ENCODE measurements around the gene ARHGAP23. TPM values are rescaled to one million over a fixed set of nuclear protein-coding genes. Genes with fewer than 3 reads are reported as not detected.

Gene ARHGAP23
- total RNA-seq, 1 donor from 2014 or later = 67.5 TPM

- DNase-seq (ENCODE audit: missing footprints) (peak; percentile 75), ATAC-seq (peak; percentile 66)
- intact Hi-C loops (cut with DNase I) = no loop called here
These were observed 122.4 kb downstream of the ARHGAP23 start for GRCh38 chr17:38550661-38551060.

GRCh38 chr17:38551121-38551520 is 122.9 kb downstream of the ARHGAP23 start:
- peak; percentile 53 for DNase-seq (ENCODE audit: missing footprints)
- intact Hi-C loops (cut with DNase I) = no loop called here
- ATAC-seq = peak; percentile 6

DNA sequence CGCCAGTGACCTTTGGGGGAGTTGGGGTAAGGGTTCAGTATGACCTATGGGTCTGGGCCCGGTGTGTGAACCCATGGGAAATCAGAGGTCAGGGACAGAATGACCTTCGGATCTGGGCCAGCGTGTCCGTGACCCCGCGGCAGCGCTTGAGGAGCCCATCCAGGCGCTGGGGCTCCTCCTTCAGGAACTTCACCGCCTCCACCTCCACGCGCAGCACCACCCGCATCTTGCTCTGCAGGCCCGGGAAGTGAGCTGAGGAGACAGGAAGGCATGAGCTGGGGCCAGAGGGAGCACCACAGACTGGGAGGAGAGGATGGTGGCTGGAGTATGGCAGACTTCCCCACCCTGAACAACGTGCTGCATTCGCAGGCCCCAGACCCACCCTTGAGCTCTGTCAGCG is 124.1 kb downstream of the ARHGAP23 start:
- ATAC-seq = no peak
- intact Hi-C loops (cut with DNase I) = no loop called here

DNA sequence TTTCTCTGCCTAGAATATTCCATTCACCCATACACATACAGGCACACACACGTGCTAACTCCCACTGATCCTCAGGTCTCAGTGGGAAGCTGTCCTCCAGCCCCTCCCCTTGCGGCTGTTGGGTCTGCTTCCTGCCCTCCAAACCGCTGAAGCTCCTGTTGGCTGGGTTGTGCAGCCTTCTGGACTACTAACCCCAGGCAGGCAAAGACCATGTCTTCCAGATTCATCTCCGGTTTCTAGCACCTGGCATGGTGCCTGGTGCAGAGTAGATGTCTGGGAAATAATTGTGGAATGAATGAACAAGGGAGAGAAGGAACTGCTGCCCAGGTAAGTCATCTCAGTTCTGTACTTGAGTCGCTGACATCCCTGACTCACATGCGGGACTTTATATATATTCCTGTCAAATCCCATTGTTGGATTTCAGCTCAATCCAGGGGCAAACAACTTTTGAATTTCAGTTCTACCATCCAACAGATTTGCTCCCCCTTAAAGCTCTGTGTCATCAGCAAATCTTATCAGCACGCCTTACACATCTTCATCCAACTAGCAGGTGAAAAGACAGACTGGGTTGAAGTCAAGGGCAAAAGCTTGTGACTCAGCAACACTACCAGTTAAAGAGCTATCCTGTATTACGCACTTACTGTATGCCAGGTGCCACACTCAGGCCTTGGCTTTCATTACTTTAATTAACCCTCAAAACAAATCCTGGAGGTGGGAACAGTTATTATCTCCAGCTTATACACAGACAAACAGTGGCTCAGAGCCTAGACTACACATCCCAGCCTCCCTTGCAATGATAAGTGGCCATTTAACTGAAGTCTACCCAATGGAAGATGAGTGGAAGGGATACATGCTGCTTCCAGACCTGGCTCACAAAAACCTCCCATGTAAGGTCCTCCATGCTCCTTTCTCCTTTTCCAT is 126.4 kb downstream of the ARHGAP23 start:
- DNase-seq (ENCODE audit: missing footprints) (peak; percentile 53), ATAC-seq (no peak)
- intact Hi-C loops (cut with DNase I) = loop anchor here (5.0 kb wide), 1 partner anchor 188 kb away; no protein-coding TSS in a partner anchor

More for the DNA sequence above, 124.1 kb downstream of the ARHGAP23 start:
- DNase-seq (ENCODE audit: missing footprints) = peak; percentile 68

- DNase-seq (ENCODE audit: missing footprints) = no peak
- intact Hi-C loops (cut with DNase I) = loop anchor here (5.0 kb wide), 1 partner anchor 186 kb away; no protein-coding TSS in a partner anchor
- no peak for ATAC-seq
These were observed 128.0 kb downstream of the ARHGAP23 start for GRCh38 chr17:38556239-38556638.

- intact Hi-C loops (cut with DNase I) = loop anchor here (5.0 kb wide), 1 partner anchor 185 kb away; no protein-coding TSS in a partner anchor
- no peak for ATAC-seq
- no peak for DNase-seq (ENCODE audit: missing footprints)
These were observed 129.1 kb downstream of the ARHGAP23 start for GRCh38 chr17:38557396-38557795.

DNA sequence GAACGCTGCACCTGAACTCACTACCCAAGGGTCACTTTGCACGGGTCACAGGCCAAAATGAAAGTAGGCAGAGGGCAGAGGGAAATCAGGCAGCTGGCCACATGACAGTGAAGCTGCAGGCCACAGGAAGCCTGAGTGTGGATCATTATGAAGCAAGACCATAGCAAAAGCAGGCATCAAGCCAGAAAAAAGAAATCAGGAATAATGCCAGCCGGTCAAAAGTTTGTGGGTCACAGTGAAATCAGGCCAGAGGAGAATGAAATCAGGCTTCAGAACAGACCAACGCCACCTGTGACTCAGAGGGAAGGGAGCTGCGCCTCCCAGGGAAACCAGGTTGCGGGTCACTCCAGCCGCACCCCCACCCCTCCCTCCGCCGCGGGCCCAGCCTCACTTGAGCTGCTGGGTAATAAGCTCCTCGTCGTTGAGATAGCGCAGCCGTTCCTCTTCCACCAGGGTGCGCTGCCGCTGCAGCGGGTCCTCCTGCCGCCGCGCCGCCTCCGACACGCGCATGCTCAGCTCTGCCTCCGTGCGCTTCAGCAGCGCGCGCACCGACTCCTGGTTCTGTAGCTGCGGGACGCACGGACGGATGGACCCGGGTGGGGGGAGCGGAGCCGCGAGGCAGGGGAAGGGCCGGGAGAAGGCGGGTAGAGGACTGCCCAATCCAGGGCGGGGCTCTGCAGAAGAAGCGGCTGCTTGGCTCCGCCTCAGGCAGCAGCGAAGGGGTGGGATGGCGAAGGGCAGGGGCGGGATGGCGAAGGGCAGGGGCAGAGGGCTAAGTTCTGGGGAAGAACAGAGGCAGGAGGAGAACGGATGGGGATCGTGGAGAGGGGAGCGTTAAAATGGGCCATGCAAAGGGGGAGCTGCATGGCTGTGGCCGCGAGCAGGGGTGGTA is 129.8 kb downstream of the ARHGAP23 start:
- DNase-seq (ENCODE audit: missing footprints) (peak; percentile 95), ATAC-seq (peak; percentile 94)
- intact Hi-C loops (cut with DNase I) = loop anchor here (1.0 to 5.0 kb wide), 3 partner anchors 26 to 184 kb away; no protein-coding TSS in a partner anchor

- DNase-seq (ENCODE audit: missing footprints) (no peak), ATAC-seq (peak; percentile 2)
- intact Hi-C loops (cut with DNase I) = loop anchor here (1.0 to 5.0 kb wide), 3 partner anchors 26 to 184 kb away; no protein-coding TSS in a partner anchor
These were observed 130.4 kb downstream of the ARHGAP23 start for GRCh38 chr17:38558728-38559050.

DNA sequence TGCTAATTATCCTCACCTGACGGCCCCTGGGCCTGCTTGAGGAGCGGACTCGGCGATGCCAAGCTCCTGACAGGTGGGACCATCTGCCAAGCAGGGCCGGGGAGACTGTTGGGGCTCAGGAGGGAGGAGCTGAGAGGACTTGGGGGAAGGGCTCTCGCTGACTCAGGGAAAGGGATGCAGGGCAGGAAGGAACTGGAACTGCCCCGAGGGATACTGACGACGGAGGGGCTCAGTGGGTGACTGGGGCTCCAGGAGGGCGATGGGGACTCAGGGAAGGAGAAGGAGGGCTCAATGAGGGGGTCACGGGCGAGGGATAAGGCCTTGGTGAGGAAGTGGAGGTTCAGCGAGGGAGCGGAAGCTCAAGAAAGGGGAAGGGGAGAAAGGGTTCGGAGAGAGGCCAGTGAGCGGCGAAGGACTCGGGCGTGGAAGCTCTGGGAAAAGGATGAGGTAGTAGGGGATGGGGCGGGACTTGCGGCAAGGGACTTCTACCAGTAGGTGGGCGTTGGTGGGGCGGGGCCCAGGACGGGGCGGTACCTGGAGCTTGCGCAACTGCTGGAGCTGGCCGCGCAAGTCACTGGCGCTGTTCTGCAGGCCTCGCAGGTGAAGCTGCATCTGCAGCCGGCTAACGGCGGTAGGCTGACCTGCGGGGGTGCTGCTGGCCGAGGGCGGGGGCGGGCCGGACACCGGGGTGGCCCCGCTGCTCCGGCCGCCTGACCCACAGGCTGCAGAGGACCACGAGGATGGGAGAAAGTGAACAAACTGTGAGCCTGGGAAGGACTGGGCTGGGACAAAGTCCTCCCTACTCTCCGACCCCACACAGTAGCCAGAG is 131.0 kb downstream of the ARHGAP23 start:
- DNase-seq (ENCODE audit: missing footprints) (peak; percentile 88), ATAC-seq (peak; percentile 68)
- intact Hi-C loops (cut with DNase I) = loop anchor here (5.0 kb wide), 1 partner anchor 183 kb away; no protein-coding TSS in a partner anchor

GRCh38 chr17:38559880-38560230 is 131.6 kb downstream of the ARHGAP23 start:
- ATAC-seq (no peak), DNase-seq (ENCODE audit: missing footprints) (no peak)
- intact Hi-C loops (cut with DNase I) = loop anchor here (5.0 kb wide), 1 partner anchor 182 kb away; no protein-coding TSS in a partner anchor

DNA sequence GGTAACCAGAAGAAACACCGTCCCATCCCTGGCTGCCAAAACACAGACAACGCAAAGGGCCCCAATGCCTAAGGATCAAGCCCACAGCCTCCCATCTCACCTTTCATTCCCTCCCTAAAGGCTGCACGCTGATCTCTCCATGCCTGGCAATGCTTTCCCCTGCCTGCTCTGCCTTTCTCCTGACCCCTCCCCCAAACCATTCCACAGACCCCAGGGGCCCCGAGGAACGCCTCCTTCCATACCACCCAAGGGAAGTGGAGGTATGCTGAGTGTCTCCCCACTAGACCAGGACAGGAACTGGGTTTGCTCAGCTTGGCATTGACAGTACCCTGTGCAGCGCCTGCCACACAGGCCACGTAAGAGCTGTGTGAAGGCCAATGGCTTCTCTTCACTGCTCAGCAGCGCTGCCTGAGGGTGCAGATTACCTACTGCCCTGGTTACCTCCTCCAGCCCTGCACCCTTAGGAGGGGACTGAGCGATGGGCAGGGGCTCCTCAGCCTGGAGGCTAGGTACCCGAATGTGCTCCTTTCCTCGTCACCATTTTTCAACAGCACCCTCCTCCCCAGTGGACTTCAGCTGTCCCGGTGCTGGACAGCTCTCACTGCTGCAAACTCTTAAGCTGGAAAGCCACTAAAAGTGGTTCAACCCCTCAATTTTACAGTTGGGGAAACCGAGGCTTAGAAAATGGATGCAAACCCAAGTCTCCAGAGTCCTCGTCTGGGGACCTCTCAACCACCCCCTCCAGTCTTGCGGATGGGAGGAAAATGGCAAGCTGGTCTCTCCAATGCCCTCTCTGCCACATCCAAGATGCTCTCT is 132.4 kb downstream of the ARHGAP23 start:
- no peak for DNase-seq (ENCODE audit: missing footprints)
- no peak for ATAC-seq

DNA sequence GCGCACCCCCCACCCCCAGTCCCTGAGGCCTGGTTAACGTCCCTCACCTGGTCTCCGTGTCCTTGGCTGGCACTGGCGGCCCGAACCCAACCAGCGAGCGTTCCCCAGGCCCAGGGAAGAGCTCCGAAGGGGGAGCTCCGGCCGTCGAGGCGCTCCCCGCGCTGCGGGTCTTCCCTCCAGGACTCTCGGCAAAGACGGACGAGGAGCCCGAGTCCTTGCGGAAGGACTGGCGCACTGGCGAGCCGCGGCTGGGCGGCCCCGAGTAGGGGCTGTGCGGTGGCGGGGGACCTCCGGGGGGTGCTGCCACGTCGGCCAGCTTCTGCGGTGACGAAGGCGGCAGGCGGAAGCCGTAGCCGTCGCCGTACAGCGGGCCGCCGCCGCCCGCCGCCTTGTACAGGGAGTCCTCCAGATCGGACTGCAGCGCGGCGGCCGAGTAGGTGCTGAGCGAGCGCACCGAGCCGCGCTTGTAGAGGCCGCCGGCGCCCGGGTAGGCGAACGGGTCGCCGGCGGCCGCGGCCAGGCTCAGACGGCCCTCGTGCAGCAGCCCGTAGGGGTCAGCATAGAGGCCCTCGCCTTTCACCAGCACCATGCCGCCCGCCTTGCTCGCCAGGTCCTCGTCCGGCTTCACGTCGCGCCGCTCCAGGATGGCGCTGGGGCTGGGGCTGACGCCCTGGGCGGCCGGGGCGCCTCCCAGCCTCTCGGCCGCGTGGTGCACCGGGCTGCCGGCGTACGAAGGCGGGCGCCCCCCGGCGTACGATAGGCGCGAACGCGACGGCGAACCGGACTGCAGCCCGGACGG is 133.4 kb downstream of the ARHGAP23 start:
- intact Hi-C loops (cut with DNase I) = no loop called here
- ATAC-seq = no peak
- DNase-seq (ENCODE audit: missing footprints) = no peak

More for the DNA sequence above, 132.4 kb downstream of the ARHGAP23 start:
- intact Hi-C loops (cut with DNase I) = no loop called here

Other genes starting within 250 kb of the ARHGAP23 start
- gene TBC1D3, start 235.9 kb upstream of the ARHGAP23 start, total RNA-seq = not detected
- gene MRPL45, start 131.3 kb upstream of the ARHGAP23 start, total RNA-seq = 36.9 TPM
- gene GPR179, start 84.5 kb upstream of the ARHGAP23 start, total RNA-seq = not detected
- gene SOCS7, start 76.6 kb upstream of the ARHGAP23 start, total RNA-seq = 12.0 TPM
- gene SRCIN1, start 177.5 kb downstream of the ARHGAP23 start, total RNA-seq = 1.4 TPM
- 0.51 TPM for gene EPOP, start 246.5 kb downstream of the ARHGAP23 start, total RNA-seq